NCI-H524 treated with DMSO at 0.1 percent for 48 hours (cell line): Measurements from ENCODE around the gene ZBTB4.

ENCODE experiments used
- DNase-seq: peaks from one replicate; lab custom pipeline; 2025; lab: John Stamatoyannopoulos, UW

ZBTB4 gene

DNA sequence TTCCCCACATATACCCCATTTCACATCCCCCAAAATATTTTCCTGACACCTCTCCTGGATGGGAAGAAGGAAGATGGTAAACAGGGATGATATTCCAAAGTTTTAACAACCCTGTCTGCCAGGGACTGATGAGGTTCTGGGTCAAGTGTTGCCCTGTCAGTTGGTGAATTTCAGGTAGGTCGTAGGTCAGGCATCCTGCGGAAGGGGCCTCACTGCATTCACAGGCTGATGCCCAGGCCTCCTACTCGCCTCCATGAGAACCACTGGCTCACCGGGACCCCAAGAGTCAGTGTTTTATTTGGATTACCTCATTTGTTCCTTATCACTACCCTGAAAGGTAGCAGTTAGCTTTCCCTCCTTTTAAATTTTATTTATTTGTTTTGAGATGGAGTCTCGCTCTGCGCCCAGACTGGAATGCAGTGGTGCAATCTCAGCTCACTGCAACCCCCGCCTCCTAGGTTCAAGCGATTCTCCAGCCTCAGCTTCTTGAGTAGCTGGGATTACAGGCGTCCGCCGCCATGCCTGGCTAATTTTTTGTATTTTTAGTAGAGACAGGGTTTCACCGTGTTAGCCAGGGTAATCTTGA lies 10.5 kb downstream of the ZBTB4 start:
- DNase-seq: no peak

DNA sequence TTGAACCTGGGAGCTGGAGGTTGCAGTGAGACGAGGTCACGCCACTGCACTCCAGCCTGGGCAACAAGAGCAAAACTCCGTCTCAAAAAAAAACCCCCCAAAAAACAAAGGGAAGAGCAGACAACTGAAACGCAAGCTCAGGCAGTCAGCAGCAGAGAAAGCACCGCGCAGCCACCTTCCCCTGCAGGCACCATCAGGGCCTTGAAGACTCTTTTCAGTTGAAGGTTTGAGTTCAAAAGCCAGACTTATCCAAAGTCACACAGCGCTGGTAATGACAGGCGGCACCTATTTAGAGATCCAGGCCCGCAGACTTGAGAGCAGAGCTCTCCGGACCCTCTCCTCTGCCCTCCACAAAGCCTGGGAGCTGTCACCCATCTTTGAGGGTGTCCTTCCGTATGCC lies 11.1 kb downstream of the ZBTB4 start:
- DNase-seq: no peak

DNA sequence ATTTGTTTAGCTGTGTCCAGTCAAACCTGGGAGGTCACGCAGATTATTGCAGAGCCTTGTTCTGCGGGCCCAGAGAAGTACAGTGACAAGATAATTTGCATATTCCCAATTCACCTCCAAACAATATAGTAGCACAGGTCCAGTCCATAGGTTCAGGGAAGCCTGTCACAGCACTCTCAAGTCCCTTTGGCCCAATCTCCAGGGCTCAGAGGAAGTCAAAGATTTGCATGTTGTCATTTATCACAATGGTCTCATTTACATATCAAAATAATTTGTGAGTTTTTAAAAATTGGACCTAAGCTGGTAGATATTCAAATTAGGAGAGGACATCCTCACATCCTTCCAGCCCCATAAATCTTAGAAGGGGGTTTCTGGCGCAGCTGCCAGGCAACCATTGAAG lies 11.9 kb downstream of the ZBTB4 start:
- DNase-seq: no peak

DNA sequence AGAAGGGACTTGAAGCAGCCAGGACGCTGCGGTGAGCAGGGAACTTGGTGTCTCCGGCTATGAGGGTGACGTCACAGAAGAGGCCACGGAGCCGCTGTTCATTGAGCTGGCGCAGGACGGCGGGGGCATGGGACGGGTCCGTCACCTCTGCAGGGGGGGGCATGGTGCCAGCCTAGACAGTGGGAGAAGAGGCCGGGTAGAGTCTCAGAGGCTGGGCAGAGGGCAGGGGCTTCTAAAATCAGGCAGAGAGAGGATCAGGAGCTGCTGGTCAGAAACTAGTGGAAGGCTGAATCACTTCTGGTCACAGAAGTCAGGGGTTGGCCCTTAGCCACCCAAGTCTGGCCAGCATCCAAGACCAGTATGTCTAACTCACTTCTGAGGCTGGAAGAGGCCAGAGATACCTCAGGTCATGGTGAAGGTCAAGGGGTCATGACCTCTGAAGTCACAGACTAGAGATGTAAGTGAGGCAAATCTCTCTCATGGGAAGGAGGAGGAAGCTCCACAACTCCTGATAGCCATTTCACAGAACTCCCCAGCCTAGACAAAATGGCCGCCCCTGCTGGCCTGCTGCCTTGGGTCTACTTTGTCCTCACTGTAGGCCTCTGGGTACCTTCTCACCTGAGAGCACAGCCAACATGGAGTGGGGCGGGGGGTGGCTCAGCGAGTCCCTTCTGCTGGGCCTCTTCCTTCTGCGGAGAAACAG lies 12.6 kb downstream of the ZBTB4 start:
- DNase-seq: no peak

DNA sequence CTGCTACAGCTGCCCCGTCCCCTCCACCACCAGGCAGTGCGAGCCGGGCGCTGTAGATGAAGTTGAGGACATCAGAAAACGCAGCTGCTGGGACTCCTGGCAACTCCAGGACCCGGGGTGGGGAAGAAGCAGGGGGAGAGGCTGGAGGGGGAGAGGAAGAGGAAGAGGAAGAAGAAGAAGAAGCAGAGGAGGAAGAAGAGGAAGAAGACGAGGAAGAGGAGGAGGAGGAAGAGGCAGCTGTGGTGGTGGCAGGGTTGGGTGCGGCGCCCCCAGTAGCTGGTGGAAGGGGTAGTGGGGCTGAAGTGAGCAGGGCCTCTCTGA lies 13.2 kb downstream of the ZBTB4 start:
- DNase-seq: no peak

DNA sequence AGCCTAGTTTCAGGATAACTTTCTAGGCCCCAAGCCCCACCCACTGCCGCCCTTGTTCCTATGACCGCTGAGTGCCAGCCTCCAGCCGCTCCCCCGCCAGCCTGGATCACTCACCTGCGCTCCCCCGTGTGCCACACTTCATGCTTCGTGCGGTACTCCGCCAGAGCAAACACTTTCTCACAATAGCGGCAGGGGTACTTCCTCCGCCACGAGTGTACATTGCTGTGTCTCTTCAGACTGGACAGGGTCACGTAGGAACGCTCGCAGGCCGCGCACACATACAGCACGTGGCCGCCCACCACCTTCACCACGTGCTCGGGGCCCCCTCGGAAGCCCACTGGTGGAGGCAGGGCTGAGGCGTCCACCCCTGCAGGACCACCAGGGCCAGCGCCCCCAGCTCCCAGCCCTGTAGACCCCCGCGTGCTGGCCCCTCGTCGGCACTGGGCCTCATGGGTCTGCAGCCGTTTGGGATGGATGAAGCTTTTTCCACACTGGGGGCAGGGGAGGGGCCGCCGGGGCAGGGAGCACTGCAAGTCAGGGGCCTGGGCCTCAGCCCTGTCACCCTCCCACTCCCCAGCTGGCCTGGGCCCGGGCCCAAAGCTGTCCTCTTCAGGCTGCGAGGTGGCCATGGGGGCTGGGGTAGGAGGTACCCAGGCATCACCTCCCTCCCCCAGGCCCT lies 13.7 kb downstream of the ZBTB4 start:
- no peak for DNase-seq

DNA sequence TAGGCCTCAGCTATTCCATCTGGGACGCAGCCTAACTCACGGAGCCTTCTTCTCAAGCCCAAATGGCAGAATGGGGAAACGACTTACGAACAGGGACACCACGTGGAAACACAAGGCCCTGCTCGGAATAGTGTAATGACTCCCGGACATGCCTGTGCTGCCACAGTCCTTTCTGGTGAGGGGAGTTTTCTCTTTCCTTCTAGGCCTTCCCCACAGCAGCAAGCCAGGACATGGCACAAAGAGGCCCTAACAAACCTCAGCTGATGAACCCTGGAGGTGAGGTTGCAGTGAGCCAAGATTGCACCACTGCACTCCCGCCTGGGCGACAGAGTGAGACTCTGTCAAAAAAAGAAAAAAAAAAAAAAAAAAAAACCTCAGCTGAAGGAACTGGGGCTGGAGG lies 15.3 kb downstream of the ZBTB4 start:
- DNase-seq: no peak

DNA sequence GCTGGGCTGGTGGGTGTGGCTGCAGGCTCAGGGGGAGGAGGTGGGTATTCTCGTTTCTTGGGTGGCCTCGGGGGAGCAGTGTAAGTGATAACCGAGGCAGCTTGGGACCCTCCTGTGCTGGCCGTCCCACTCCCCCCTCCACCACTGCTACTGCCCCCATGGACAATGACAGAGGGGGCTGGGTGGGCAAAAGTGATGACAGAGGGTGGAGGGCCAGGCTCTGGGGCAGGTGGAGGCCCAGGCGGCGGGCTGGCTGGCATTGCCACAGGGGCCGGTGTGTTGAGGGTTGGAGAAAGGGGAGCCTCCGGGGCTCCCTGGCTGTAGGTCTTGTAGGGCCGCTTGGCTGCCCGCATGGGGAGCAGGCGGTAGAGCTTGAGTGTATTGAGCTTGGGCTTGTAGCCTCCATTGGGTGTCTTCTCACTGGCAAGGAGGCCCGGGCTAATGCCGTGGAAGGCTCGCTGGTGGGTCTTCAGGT lies 16.0 kb downstream of the ZBTB4 start:
- DNase-seq: no peak

DNA sequence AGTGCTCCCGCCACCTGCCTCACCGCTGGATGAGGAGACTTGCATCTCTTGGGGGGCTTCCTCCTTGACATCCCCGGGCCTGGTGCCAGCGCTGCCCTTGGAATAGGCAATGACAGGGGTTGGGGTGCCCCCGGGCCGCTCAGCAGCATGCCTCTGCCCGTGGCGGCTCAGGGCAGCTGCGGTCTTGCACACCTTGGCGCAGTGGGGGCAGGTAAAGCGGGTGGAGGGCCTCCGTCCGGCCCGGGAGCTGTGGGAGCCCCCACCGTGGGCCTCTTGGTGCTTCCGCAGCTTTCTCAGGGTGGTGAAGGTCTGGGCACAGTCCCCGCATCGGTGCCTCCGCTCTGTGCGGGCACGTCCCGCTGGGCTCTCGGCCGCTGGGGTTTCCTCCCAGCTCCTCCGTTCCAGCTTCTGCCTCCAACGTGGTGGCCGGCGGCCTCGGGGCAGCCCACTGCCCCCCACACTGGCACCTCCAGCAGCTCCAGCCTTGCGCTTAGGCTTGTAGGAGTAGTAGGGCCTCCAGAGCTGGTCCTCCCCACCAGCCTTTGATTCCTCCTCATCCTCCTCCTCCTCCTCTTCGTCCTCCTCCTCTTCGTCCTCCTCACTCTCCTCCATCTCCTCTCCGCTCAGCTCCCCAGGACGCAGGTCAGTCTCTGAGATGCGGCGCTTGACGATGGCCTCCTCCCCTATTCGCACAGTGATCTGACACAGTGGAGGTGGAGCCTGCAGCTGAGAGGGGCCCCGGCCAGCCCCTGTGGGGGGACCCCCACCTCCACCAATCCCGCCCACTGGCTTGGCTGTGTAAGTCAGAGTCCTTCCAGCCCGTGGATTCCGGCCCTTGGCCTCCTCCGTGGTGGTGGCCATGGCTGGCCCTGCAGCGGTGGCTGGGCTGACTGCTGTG lies 16.7 kb downstream of the ZBTB4 start:
- no peak for DNase-seq

DNA sequence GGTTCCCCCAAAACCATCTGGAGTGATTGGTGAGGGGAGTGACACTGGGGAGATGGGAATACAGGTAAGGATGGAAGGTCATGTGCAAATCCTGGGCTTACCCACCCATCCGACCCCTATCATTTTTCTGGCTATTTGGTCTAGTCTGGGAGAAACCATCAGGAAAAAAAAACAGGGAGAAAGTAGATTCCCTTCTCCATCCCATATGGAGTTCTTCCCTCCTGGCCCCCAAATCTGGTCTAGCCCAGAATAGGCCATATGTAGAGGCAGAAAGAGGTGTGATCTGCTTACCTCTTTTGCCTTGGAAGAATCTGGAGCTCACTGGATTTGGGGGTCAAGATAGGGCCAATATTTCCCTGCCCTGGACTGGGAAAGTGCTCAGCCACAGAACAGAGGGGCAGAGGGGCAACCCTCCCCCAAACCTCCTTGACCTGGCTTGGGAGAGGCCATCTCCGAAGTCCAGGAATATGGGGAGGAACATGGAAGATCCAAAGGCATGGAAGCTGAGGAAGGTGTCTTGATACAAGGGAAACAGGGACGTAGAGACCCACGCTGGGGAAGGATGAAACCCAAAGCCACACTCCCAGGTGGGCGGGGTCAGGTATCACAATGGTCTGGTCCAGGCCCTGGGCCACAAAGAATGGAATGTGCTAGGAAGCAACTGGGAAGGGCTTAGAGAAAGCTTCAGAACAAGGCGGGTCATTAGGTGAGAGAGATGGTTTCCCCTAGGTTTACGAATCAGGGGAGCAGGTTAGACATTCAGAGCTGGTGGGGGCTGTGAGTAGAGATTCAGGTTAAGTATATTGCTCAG lies 18.4 kb downstream of the ZBTB4 start:
- no peak for DNase-seq

DNA sequence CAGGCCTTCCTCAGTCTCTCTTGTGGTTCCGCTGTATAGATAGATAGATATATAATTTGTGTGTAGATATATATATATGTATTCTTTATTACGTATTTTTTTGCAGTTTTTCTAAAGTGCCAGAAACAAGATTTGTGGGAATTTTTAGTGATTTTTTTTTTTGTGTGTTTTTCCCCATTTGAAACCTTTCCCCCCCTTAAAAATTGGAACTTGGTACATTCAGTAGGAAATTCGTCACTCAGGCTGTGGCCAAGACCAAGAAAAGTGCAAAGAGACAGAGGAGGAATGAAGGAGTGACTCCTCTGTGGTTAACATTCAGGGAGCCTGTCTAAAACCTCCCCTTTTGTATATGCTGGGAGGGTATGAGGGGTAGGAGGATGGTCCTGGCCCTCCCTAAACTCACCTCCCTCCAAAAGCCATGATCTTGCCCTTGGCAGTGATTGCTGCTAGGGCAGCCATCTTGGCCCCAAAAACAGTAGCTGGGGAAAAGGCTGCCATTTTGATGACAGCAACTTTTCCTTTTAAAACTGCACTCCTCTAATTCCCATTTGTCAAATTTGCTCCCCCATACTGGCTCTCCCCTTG lies 19.4 kb downstream of the ZBTB4 start:
- DNase-seq: no peak

DNA sequence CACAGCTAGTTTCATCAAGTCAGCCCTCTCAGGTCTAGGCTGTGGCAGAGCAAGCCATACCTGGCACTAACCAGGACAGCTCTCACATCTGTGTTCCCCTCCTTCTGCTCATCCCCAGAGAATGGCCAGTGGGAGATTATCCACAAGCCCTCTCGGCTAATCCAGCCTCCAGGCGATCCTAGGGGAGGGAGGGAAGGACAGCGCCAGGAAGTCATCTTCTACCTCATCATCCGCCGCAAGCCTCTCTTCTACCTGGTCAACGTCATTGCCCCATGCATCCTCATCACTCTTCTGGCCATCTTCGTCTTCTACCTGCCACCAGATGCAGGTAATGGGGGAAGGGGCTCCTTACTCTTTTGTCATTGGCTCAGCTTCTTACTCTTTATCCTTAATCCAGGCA lies 31.0 kb downstream of the ZBTB4 start:
- no peak for DNase-seq

DNA sequence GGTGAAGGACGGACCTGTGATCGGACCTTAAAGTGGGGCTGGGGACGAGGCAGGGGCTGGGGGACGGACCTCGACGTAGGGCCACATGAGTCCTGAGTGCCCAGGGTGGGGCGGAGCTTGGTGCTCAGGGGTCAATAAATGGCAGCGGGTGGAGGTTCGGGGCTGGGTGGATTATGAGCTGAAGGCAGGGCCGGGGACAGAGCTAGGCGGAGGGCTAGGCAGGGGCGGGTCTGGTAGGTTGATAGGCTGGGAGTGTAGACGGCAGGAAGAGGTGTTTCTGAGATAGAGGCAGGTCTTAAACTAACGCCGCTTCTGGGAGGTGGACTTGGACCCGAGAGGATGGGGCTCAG lies 33.8 kb downstream of the ZBTB4 start:
- DNase-seq: no peak

DNA sequence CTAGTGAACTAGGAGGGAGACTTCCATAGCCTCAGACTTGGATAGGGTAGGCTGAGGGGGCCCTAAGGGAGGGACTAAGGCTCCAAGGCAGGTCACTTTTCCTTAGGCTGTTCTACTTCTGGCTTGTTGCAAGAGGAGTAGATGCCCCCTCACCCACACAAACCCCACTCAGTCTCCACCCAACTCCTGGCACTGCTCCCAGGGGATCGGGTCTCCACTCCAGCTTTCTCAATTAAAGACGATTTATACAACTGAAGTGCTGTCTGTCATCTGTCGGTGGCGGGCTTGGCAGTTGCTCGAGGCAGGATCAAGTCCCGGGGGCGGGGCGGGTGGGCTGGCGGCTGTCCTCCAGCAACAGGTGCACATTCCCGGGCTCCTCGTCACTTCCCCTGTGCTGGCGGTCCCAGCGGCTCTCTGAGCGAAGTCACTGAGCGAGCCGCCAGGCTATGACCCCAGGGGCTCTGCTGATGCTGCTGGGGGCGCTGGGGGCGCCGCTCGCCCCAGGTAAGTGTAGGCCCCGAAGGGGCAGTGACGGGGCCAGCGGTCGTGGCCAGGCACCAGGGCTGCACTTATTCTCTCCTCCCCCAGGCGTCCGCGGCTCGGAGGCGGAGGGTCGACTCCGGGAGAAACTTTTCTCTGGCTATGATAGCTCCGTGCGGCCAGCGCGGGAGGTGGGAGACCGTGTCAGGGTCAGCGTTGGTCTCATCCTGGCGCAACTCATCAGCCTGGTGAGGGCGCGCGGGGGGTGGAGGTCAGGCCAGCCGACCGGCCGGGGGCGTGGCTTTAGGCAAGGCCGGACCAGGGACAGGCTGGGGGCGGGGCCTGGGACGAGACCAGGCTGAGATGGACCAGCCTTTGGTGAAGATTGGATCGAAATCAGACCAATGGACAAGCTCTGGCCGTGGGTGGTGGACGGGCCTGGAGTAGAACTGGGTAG lies 34.5 kb downstream of the ZBTB4 start, which contains the start of gene CHRNB1:
CHRNB1 (plus strand) TSS at position 380 of the 937 bp plus-strand sequence; CDS start at position 447, 67 bp downstream.
- peak; percentile 65 for DNase-seq

DNA sequence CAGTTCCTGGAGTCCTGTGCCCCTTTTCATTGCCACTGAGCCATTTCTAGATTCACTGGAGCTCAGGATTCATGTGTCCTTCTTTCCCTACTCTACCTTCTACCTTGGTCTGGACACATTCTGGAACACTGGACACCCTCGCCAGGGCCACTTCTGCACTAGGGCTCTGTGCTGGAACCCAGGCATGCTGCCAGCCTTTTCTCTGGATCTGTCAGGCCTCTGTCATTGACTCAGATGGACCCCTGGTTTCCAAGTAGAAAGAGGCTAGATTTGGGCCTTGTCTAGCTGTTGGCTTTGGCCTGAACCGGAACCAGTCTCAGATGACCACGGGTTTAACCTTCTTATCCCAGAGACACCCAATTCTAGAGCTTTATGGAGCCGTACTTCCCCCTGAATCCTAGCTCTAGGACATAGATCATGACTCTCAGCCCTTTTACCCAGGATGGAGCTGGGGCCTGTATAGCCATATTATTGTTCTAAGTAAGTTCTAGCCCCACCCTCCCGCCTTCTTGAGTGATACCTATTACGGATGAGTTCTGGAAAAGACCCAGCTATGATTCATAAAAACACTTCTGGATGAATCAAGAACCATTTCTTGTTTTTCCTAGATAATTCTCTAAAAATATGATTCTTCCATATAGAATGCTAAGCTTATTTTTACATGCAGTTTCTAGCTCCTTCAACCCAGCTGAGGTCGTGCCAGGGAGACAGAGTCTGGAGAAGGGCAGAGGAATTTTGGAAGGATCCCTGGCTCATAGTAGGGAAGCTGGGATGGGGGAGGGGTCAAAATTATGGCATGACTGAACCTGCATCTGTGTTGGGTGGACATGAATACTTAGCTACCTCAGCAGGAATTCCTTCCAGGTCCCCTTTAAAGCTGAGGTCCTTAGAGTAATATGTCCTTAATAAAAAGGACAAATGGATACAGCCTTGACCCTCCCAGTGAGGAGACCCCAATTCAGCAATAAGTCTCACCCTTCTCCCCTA lies 35.6 kb downstream of the ZBTB4 start:
- no peak for DNase-seq

DNA sequence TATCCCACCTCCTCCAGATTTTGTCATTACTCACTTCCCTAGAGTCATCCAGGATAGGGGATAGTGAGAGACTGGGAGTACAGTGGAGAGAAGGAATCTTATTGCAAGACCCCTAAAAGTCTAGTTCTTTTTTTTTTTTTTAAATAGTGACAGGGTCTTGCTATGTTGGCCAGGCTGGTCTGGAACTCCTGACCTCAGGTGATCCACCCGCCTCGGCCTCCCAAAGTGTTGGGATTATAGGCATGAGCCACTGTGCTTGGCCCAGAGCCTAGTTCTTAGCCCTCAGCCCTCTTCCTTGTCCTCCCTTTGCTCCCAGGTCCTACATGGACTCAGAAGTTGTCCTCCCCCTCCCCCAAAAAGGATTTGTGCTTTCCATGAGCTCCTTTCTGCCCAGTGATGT lies 37.3 kb downstream of the ZBTB4 start:
- no peak for DNase-seq

DNA sequence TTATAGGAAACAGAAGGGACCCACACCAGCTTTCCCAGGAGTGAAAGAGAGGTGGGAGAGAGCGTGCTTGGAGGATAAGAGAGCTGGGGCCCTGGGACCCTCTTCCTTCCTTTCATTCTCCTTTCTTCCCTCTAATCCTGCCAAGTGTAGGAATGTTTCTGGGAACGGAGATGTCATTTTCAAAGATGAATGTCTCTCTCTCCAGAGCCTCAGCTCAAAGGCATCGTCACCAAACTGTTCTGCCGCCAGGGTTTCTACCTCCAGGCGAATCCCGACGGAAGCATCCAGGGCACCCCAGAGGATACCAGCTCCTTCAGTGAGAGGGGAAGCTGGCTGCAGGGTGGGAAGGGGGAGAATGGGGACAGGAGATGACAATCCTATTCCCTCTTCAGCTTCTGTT lies 38.2 kb downstream of the ZBTB4 start:
- no peak for DNase-seq

DNA sequence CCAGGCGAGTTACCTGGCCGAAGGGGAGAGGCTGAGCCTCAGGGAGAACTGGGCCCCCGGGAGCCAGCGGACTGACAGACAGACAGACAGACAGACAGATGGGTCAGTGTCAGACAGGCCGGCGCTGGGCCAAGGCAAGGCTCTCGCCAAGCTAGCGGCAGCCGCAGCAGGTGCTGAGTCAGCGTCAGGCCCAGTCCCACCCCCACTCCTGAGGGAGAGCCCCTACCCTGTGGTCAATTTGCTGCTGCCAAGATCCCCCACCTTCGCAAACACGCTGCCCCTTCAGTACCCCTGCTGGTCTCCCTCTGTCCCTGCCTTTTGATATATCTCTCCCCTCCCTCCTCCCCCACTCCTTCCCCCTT lies 38.6 kb downstream of the ZBTB4 start:
- DNase-seq: no peak
